Gastroesophageal sphincter (tissue), 4 donors: ENCODE results near the gene CC2D2A. TPM values are rescaled to one million over a fixed set of nuclear protein-coding genes. Genes with fewer than 3 reads are reported as not detected.
"Not testable (repeated sequence)": the region's sequence is repeated elsewhere in the genome, so short reads cannot be mapped to it uniquely, and the experiment has no call there.

Experiments used
- ATAC-seq: fragments of 150-250 bp; one replicate; pipeline ENCODE4 v1.9.1; 2016; ENCODE audit warnings: mild to moderate bottlenecking, moderate library complexity
- H3K27ac ChIP-seq, 4 donors: fragments of 200-600 bp; sonication (generic) in 3 of 4; 1 replicate in 3 of 4; 2 replicates in 1 of 4; pipeline ENCODE4 v1.5.1; 2016 to 2019
- H3K27me3 ChIP-seq: fragments of 200-600 bp; sonication (generic); one replicate; pipeline ENCODE4 v1.5.1; 2019
- H3K36me3 ChIP-seq, 2 donors: fragments of 200-600 bp; sonication (generic); one replicate each; pipeline ENCODE4 v1.5.1; 2019; ENCODE audit warnings: control low read depth in 1 of 2
- H3K4me1 ChIP-seq, 3 donors: fragments of 200-600 bp; sonication (generic); 1 replicate in 2 of 3; 2 replicates in 1 of 3; pipeline ENCODE4 v1.5.1; 2016 to 2019; ENCODE audit warnings: control low read depth in 2 of 3
- H3K4me3 ChIP-seq, 2 donors: fragments of 200-600 bp; sonication (generic); one replicate each; pipeline ENCODE4 v1.5.1; 2019; ENCODE audit warnings: mild to moderate bottlenecking in 1 of 2, moderate library complexity in 1 of 2
- H3K9me3 ChIP-seq, 3 donors: fragments of 200-600 bp; sonication (generic); one replicate each; pipeline ENCODE4 v1.5.1; 2017 to 2019; ENCODE audit warnings: control low read depth in 2 of 3
- EP300 ChIP-seq: sonication (generic); formaldehyde crosslinking; IDR thresholded peaks from one replicate; pipeline ENCODE4 v1.6.1; 2017; ENCODE audit warnings: antibody characterized with exemption, mild to moderate bottlenecking
- POLR2A ChIP-seq, 2 donors: fragments of 450-650 bp; IDR thresholded peaks; one replicate each; pipeline ENCODE4 v1.6.1; 2017; ENCODE audit warnings: antibody characterized with exemption in 2 of 2, mild to moderate bottlenecking in 2 of 2, moderate library complexity in 1 of 2
- POLR2AphosphoS5 ChIP-seq: sonication (generic); formaldehyde crosslinking; IDR thresholded peaks from one replicate; pipeline ENCODE4 v1.6.1; 2017; ENCODE audit warnings: antibody characterized with exemption
- WGBS, 2 donors: methylation state at CpG; one replicate each; pipeline ENCODE4 v1.1.5; 2018; ENCODE audit warnings: low coverage in 1 of 2; 5-methylcytosine and 5-hydroxymethylcytosine counted together
- total RNA-seq, 4 donors: library from RNA; depleted of rRNA; stranded (reverse); fragments of >200 nt; gene quantifications; one replicate each; pipeline ENCODE4 v1.1.0, GENCODE V29; 2016
- TF ChIP-seq, protein P1 (sequence below), 4 experiments: fragments of 200-600 bp in 2 of 4; fragments of 450-650 bp in 2 of 4; sonication (generic) in 1 of 4; IDR thresholded peaks; one replicate each; pipeline ENCODE4 v1.5.1; 2017 to 2019; ENCODE audit warnings: antibody characterized with exemption in 4 of 4, mild to moderate bottlenecking in 2 of 4, moderate library complexity in 2 of 4

Gene CC2D2A
- total RNA-seq, 4 donors from 2014 or later: 31.8 to 80.5 (median 58.0) TPM

DNA sequence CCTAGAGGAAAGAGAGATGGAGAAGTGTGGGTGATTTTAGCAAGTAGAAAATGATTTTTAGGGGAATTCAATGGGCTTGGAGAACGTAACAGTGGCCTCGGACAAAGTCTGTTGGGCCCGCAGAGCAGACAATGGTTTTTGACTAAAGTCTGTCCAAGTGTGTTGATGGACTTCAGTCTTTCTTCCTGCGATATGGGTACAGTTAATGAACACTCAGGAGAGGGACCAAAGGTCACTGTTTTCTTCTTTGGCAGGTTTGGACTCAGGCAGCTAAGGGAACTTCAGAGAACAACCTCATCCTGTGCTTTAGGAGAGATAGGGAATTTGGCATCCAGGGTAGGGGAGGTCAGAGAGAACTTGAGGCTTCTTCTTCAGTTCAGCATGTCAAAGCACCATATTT is 38.0 kb downstream of the CC2D2A start:
- WGBS, 2 donors: 83 to 93% methylated on average over 4 of the region's 4 CpGs

GRCh38 chr4:15510961-15511360 is 41.3 kb downstream of the CC2D2A start:
- ATAC-seq: no peak
- H3K27me3 ChIP-seq: no peaks in the 10 kb centered on the region
- no peaks in the 10 kb centered on the region for H3K4me1 ChIP-seq
- peaks cover 0 to 90% of the 10 kb centered on the region in 2 donors for H3K36me3 ChIP-seq
- no peaks in the 10 kb centered on the region for H3K9me3 ChIP-seq
- TF ChIP-seq POLR2A (IDR thresholded peaks at IDR 0.05) (no peak), EP300 (no peak), POLR2AphosphoS5 (no peak)
- TF ChIP-seq, protein P1, sequence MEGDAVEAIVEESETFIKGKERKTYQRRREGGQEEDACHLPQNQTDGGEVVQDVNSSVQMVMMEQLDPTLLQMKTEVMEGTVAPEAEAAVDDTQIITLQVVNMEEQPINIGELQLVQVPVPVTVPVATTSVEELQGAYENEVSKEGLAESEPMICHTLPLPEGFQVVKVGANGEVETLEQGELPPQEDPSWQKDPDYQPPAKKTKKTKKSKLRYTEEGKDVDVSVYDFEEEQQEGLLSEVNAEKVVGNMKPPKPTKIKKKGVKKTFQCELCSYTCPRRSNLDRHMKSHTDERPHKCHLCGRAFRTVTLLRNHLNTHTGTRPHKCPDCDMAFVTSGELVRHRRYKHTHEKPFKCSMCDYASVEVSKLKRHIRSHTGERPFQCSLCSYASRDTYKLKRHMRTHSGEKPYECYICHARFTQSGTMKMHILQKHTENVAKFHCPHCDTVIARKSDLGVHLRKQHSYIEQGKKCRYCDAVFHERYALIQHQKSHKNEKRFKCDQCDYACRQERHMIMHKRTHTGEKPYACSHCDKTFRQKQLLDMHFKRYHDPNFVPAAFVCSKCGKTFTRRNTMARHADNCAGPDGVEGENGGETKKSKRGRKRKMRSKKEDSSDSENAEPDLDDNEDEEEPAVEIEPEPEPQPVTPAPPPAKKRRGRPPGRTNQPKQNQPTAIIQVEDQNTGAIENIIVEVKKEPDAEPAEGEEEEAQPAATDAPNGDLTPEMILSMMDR (IDR thresholded peaks at IDR 0.05): no peak
- 90 to 91% methylated on average over 4 to 6 of the region's 6 CpGs for whole genome bisulfite sequencing, 2 donors
- no peak overlapping the region for H3K27ac ChIP-seq
- H3K4me3 ChIP-seq: no peak overlapping the region

More for the DNA sequence above, 38.0 kb downstream of the CC2D2A start:
- Histone ChIP-seq H3K27me3 (no peaks in the 10 kb centered on the region), H3K27ac (no peak overlapping the region), H3K36me3 (peaks cover 0 to 89% of the 10 kb centered on the region in 2 donors), H3K9me3 (no peaks in the 10 kb centered on the region), H3K4me3 (no peak overlapping the region), H3K4me1 (no peaks in the 10 kb centered on the region)
- no peak for ATAC-seq
- TF ChIP-seq, protein P1 (IDR thresholded peaks at IDR 0.05): no peak
- no peak for TF ChIP-seq POLR2A (IDR thresholded peaks at IDR 0.05)

DNA sequence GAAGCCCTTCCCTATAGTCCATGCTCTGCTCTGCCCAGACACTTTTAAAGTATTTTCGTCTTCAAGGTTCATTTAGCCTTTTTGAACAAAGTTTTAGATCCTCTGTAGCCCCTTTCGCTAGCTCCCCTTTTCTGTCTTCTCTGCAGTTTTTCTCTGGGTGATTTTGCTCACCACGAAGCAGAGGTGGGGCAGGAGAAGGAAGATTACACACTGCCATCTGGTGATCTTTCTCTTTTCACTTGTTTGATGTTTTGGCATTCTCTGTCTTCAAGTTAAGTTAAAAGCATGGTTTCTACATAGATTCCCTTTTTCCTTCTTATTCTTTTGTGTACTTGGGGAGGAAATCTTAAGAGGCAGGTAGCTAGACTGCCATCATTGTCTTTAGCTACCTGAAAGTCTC is 43.9 kb downstream of the CC2D2A start:
- no peak for ATAC-seq
- Histone ChIP-seq H3K36me3 (peaks cover 0 to 94% of the 10 kb centered on the region in 2 donors), H3K27ac (no peak overlapping the region), H3K4me1 (no peaks in the 10 kb centered on the region), H3K27me3 (no peaks in the 10 kb centered on the region), H3K9me3 (no peaks in the 10 kb centered on the region), H3K4me3 (no peak overlapping the region)
- 53 to 61% methylated on average over 3 of the region's 3 CpGs for WGBS, 2 donors
- no peak for TF ChIP-seq EP300
- TF ChIP-seq, protein P1 (IDR thresholded peaks at IDR 0.05): peak in 2 of 4 experiments; percentile 5 to 23

- ATAC-seq: no peak
- no peaks in the 10 kb centered on the region for H3K27me3 ChIP-seq
- H3K9me3 ChIP-seq: no peaks in the 10 kb centered on the region
- no peak overlapping the region for H3K27ac ChIP-seq
- no peaks in the 10 kb centered on the region for H3K4me1 ChIP-seq
- WGBS, 2 donors: 73 to 81% methylated on average over 4 of the region's 4 CpGs
- peaks cover 0 to 96% of the 10 kb centered on the region in 2 donors for H3K36me3 ChIP-seq
- H3K4me3 ChIP-seq: no peak overlapping the region
- no peak for TF ChIP-seq POLR2A (IDR thresholded peaks at IDR 0.05)
- no peak for TF ChIP-seq POLR2AphosphoS5
- no peak for TF ChIP-seq EP300
- TF ChIP-seq, protein P1 (IDR thresholded peaks at IDR 0.05): no peak
These were observed 45.4 kb downstream of the CC2D2A start for GRCh38 chr4:15515106-15515505.

DNA sequence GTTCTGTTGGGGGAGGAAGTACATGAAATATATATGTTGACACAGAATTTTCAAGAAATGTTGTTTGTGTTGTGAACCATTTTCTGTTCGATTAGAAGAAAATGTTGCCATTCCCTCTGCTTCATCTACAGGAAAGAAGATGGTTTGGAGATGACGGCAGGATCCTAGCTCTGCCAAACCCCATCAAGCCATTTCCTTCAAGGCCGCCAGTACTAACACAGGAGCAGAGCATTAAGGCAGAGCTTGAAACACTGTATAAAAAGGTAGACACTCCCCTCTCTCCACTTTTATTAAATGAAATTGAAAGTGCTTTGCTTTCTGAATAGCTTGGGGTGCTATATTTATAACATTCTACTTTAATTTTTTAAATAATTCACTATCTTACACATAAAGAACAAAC is 46.8 kb downstream of the CC2D2A start:
- ATAC-seq: no peak
- no peaks in the 10 kb centered on the region for H3K9me3 ChIP-seq
- H3K36me3 ChIP-seq: peaks cover 0 to 95% of the 10 kb centered on the region in 2 donors
- WGBS, 2 donors: 84 to 97% methylated on average over 3 of the region's 3 CpGs
- H3K4me3 ChIP-seq: no peak overlapping the region
- no peaks in the 10 kb centered on the region for H3K27me3 ChIP-seq
- peaks cover 0 to 3% (median 0%) of the 10 kb centered on the region in 3 donors for H3K4me1 ChIP-seq
- H3K27ac ChIP-seq: no peak overlapping the region
- TF ChIP-seq EP300: no peak
- TF ChIP-seq POLR2A (IDR thresholded peaks at IDR 0.05): no peak
- TF ChIP-seq POLR2AphosphoS5: no peak
- TF ChIP-seq, protein P1 (IDR thresholded peaks at IDR 0.05): no peak

GRCh38 chr4:15517681-15518080 is 48.0 kb downstream of the CC2D2A start:
- WGBS, 2 donors: 93 to 100% methylated on average over 2 to 4 of the region's 4 CpGs
- H3K36me3 ChIP-seq: peaks cover 0 to 95% of the 10 kb centered on the region in 2 donors

More at GRCh38 chr4:15517681-15518080, 48.0 kb downstream of the CC2D2A start:
- H3K4me1 ChIP-seq, ATAC-seq, H3K27me3 ChIP-seq, H3K27ac ChIP-seq, H3K9me3 ChIP-seq, H3K4me3 ChIP-seq: not testable (repeated sequence)
